GM12872 (cell line): Measurements from ENCODE around the gene NTNG1.

ENCODE experiments used
- CTCF ChIP-seq: IDR thresholded peaks from 3 replicates; pipeline ENCODE4 v1.5.1; 2011; ENCODE audit warnings: low read depth, mild to moderate bottlenecking, low read length, moderate library complexity; ENCODE audit not compliant: insufficient read depth

NTNG1 gene

DNA sequence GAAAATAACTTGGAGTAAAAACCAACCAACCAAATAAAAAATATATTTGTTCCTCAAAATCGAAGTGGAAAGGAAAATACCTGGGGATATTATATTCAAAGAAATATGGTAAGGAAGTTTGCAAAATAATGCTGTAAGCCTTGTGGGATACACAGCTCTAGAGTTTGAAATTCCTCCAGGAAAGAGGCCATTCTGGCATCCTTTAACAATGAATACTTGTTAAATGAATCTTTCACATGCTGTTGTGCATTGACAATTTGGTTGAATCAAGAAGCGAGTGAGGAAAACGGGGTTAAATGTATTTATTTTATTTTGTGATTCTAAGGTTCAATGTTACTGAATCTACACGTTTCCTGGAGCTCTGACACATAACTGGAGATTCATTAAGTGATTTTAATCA, 30.5 kb upstream of the NTNG1 start:
- no peak for TF ChIP-seq CTCF

GRCh38 chr1:107116306-107116790, 24.5 kb upstream of the NTNG1 start:
- no peak for TF ChIP-seq CTCF

GRCh38 chr1:107122225-107122624, 18.6 kb upstream of the NTNG1 start:
- no peak for TF ChIP-seq CTCF

- no peak for TF ChIP-seq CTCF
Measured at GRCh38 chr1:107123741-107124140, 17.1 kb upstream of the NTNG1 start.

DNA sequence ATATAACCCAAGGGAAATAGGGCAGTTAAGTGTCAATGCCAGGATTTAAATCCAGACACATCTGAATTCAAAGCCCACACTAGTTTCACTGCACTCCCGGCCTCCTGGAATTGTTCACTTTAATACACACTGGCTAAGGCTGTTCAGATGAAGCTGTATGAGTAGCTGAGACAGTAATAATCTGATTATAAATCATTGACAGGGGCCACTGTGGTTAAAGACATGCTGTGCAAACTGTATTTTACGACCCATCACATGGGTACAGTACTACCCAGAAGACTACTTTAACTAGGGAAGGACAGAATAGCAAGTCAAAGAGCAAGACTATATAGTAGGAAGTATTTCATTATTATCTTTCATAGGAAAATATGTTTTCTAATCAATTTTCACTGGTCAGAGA, 16.1 kb upstream of the NTNG1 start:
- TF ChIP-seq CTCF: no peak

- TF ChIP-seq CTCF: no peak
Measured at GRCh38 chr1:107132195-107132594, 8.6 kb upstream of the NTNG1 start.

DNA sequence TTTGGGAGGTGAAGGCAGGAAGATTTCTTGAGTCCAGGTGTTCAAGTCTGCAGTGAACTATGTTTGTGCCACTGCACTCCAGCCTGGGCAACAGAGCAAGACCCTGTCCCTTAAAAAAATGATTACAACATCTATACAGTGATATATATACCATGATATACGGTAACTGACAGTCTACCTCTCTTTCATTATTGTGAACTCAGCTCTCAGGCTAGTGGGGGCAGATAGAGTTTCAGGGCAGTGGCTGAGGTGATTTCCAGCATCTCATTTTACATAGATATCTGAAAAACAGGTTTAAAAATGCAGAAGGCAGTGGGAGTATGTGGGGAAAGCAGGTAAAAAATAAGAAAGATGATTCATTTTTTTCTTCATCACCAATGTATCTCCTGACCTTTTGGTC, 8.1 kb upstream of the NTNG1 start:
- no peak for TF ChIP-seq CTCF

- no peak for TF ChIP-seq CTCF
Measured at GRCh38 chr1:107135463-107135862, 5.4 kb upstream of the NTNG1 start.
